Glomerular visceral epithelial cell (primary cell): Measurements from ENCODE around the gene MT3.

Experiments used
- DNase-seq: peaks from one replicate; pipeline ENCODE4 v3.0.0-alpha.2; 2016; ENCODE audit errors: extremely low spot score

Gene MT3

DNA sequence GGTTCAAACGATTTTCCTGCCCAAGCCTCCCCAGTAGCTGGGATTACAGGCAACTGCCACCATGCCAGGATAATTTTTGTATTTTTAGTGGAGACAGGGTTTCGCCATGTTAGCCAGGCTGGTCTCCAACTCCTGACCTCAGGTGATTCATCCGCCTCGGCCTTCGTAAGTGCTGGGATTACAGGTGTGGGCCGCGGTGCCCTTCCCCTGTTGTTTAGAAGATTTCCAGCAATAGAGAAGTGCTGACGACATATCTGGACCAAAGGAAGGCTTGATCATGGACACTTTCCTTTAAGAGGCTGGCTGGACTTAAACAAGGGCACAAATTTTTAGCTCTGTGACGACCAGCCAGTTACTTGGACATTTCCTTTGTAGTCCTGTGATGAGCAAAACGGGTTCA is 41.9 kb downstream of the MT3 start:
- no peak for DNase-seq

- DNase-seq = no peak
Measured at GRCh38 chr16:56631832-56632155, 42.5 kb downstream of the MT3 start.

- DNase-seq = no peak
Measured at GRCh38 chr16:56632156-56632847, 43.0 kb downstream of the MT3 start, which contains the start of gene MT1M. Gene MT1M (plus strand): TSS chr16:56632659. CDS start chr16:56632732, 73 bp downstream.

DNA sequence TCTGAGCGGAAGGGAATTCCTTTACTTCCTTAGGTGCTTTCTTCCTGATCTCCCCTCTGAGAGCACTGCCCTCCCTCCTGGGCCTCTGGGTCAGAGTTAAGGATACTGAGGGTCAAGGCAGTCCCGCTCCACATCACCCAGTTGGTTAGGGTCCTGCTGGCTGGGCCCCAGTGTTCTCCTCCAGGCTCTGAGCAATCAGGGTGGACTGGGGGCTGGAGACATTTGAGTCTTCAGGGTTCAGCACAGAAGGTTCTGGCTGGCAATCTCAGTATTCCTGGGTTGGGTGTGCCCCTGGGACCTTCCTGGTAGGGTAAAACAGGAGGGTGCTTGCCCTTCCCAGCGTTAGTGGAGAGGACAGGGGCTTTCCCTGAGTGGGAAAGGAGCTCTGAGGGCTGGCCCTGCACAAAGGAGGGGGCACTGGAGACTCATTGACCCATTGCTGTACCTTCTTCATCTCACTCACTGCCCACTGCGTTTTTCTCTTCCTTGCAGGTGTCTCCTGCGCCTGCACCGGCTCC is 43.6 kb downstream of the MT3 start:
- no peak for DNase-seq

DNA sequence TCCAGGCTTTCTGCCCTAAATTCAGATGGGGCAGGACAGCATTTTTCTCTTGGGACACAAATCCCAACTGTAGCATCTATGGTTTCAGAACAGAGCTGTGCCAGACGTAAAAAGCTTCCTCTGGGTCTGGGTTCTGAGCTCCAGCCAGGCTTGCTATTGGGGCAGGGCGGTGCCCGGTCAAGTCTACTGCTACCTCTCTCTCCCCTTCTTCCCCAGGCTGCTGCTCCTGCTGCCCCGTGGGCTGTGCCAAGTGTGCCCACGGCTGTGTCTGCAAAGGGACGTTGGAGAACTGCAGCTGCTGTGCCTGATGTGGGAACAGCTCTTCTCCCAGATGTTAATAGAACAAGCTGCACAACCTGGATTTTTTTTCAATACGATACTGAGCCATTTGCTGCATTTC is 44.2 kb downstream of the MT3 start:
- no peak for DNase-seq

GRCh38 chr16:56634715-56635440 is 45.5 kb downstream of the MT3 start:
- DNase-seq = no peak

- DNase-seq = no peak
Measured at GRCh38 chr16:56635441-56635967, 46.2 kb downstream of the MT3 start.

- DNase-seq = no peak
Measured at GRCh38 chr16:56636616-56637413, 47.5 kb downstream of the MT3 start.

DNA sequence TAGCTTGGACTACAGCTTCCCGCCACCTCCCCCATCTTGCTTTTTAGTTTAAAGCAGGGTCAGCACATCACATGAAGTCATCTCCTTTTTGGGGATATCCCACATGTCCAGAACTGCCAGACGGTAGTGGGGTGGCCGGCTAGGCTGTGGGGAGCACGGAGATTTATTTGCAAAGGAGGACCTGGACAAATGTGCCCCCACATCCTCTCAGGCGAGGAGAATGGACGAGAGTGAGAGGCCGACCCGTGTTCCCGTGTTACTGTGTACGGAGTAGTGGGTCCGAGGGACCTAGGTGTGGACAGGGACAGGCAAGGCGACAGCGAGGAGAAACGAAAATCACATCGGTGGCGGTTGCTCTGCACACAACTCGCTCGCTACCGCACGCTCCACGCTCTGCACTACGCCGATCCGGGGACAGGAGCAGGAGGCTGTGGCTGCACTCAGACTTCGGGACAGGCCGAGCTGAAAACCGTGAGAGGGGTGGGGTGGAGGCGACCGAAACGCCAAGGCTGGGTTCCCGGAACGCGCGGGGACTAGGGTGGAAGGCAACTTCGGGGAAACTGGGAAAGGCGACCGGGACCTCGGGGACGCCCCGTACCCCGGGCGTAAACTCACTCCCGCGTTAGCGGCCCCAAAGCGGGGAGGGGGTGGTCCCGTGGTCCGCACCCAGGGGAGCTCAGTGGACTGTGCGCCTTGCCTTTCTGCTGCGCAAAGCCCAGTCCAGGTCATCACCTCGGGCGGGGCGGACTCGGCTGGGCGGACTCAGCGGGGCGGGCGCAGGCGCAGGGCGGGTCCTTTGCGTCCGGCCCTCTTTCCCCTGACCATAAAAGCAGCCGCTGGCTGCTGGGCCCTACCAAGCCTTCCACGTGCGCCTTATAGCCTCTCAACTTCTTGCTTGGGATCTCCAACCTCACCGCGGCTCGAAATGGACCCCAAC is 48.8 kb downstream of the MT3 start, which contains the start of gene MT1A:
MT1A (plus strand) TSS at position 853 of the 937 bp plus-strand sequence; CDS start at position 926, 73 bp downstream.
- DNase-seq = no peak

DNA sequence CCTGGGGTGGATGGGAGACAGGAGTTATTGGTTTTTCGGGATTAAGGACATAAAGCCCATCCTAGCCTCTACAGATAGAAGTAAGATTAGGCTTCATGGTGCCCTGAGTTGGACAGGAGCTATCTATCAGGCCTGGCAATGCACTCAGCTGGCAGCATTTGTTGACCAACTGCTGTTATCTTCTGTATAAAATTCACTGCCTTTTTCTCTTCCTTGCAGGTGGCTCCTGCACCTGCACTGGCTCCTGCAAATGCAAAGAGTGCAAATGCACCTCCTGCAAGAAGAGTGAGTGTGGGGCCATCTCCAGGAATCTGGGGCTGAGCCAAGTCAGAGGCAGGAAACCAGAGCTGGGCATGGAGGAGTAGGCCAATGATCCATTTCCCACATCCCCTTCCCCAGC is 49.7 kb downstream of the MT3 start:
- no peak for DNase-seq

DNA sequence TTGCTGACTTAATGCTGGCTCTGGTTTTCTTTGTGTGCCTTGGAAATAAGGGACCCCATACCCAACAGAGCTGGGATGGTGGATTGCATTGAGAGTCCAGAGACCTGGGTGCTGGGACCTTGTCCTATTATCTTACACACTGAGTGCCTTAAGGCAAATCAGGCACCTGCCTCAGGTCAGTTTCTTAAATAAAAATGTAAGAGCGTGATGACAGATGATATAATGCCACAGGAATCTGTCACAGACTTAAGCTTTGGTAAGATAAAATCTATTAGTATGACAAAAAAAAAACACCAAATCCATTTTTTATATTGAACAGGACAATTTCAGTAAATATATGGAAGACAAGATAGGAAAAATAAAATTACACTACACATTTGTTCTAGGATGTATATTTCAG is 50.7 kb downstream of the MT3 start:
- no peak for DNase-seq
